Endothelial cell of umbilical vein (primary cell): ENCODE measurements around the gene FHIT. TPM values are rescaled to one million over a fixed set of nuclear protein-coding genes. Genes with fewer than 3 reads are reported as not detected.

ENCODE experiments used
- BruUV-seq: library from RNA; stranded (reverse); fragments of 400-500 nt; replicated peaks from 2 replicates; lab custom pipeline; 2021; lab: Mats Ljungman, UMichigan
- CTCF ChIA-PET: fragments of 300-600, 350-600 bp; sonication (Branson Sonifier 250); formaldehyde crosslinking; loops from one replicate; lab custom pipeline; 2021; ENCODE audit warnings: antibody characterized with exemption, inconsistent platforms; lab: Charles Lee
- POLR2A ChIA-PET: fragments of 300-600, 350-600 bp; sonication (Branson Sonifier 250); formaldehyde crosslinking; loops from one replicate; lab custom pipeline; 2021; ENCODE audit warnings: antibody characterized with exemption, inconsistent platforms; lab: Charles Lee
- DNase-seq: peaks from one replicate; pipeline ENCODE4 v3.0.0-alpha.2; 2011; ENCODE audit warnings: low read depth, low spot score
- FAIRE-seq: peaks from 2 replicates; lab custom pipeline; 2011; peaks lifted over from hg19 to GRCh38; lab: Jason Lieb, UNC
- H2AFZ ChIP-seq: 2 replicates; pipeline ENCODE4 v1.6.0; 2012; ENCODE audit warnings: low read depth, low read length, control low read depth, inconsistent platforms
- H3K27ac ChIP-seq: 2 replicates; pipeline ENCODE4 v1.5.1; 2011; ENCODE audit warnings: low read depth, mild to moderate bottlenecking, control low read depth, low read length, moderate library complexity; ENCODE audit not compliant: insufficient read depth
- H3K27me3 ChIP-seq, 2 experiments: 2 replicates each; pipeline versions ENCODE4 v1.6.0 to v1.6.1; 2011; ENCODE audit warnings: low read length in 2 of 2, mixed read lengths in 1 of 2; ENCODE audit not compliant: control insufficient read depth in 2 of 2, insufficient read depth in 2 of 2
- H3K36me3 ChIP-seq, 2 experiments: 2 replicates in 1 of 2; 3 replicates in 1 of 2; pipeline ENCODE4 v1.5.1; 2011; ENCODE audit warnings: low read length in 2 of 2, mild to moderate bottlenecking in 1 of 2, moderate library complexity in 1 of 2; ENCODE audit not compliant: control insufficient read depth in 2 of 2, insufficient read depth in 2 of 2; ENCODE audit errors: extremely low read depth in 1 of 2
- H3K4me1 ChIP-seq: 3 replicates; pipeline ENCODE4 v1.5.1; 2011; ENCODE audit warnings: mild to moderate bottlenecking, low read length; ENCODE audit not compliant: control insufficient read depth, insufficient read depth; ENCODE audit errors: extremely low read depth
- H3K4me2 ChIP-seq: 2 replicates; pipeline ENCODE4 v1.6.1; 2011; ENCODE audit warnings: low read length, control low read depth, mixed read lengths; ENCODE audit not compliant: insufficient read depth
- H3K4me3 ChIP-seq, 3 experiments: fragments of 200-600 bp in 1 of 3; sonication (generic), shearing (Covaris generic) in 1 of 3; replicated peaks in 1 of 3; 2 replicates each; pipeline ENCODE4 v1.5.1; 2011 to 2016; ENCODE audit warnings: control low read depth in 3 of 3, low read length in 3 of 3, mild to moderate bottlenecking in 2 of 3, inconsistent platforms in 1 of 3, low read depth in 1 of 3, moderate library complexity in 1 of 3; ENCODE audit not compliant: insufficient read depth in 1 of 3
- H3K79me2 ChIP-seq: 2 replicates; pipeline ENCODE4 v1.6.0; 2012; ENCODE audit warnings: low read length, inconsistent platforms; ENCODE audit not compliant: control insufficient read depth, insufficient read depth
- H3K9ac ChIP-seq: replicated peaks from 2 replicates; pipeline ENCODE3; 2011; ENCODE audit warnings: low read length, control low read depth; ENCODE audit not compliant: insufficient read depth; ENCODE audit errors: extremely low read depth
- H3K9me1 ChIP-seq: replicated peaks from 3 replicates; pipeline ENCODE4 v1.6.0; 2011; ENCODE audit warnings: mild to moderate bottlenecking, low read length; ENCODE audit not compliant: control insufficient read depth, insufficient read depth; ENCODE audit errors: extremely low read depth
- H3K9me3 ChIP-seq: replicated peaks from 2 replicates; pipeline ENCODE4 v1.5.1; 2012; ENCODE audit warnings: low read length, inconsistent platforms; ENCODE audit not compliant: control insufficient read depth, insufficient read depth
- H4K20me1 ChIP-seq: replicated peaks from 2 replicates; pipeline ENCODE3; 2011; ENCODE audit warnings: mild to moderate bottlenecking, low read length; ENCODE audit not compliant: control insufficient read depth, insufficient read depth; ENCODE audit errors: extremely low read depth
- EZH2 ChIP-seq: IDR thresholded peaks from 2 replicates; pipeline ENCODE4 v1.6.1; 2012; ENCODE audit warnings: borderline replicate concordance, low read depth, mild to moderate bottlenecking, moderate library complexity, low read length, inconsistent platforms; ENCODE audit not compliant: severe bottlenecking
- FOS ChIP-seq: IDR thresholded peaks from 2 replicates; pipeline ENCODE4 v1.6.1; 2011; ENCODE audit warnings: mild to moderate bottlenecking, low read length, moderate library complexity, borderline replicate concordance; ENCODE audit not compliant: insufficient read depth
- GATA2 ChIP-seq: IDR thresholded peaks from 2 replicates; pipeline ENCODE4 v1.7.0; 2011; ENCODE audit warnings: low read depth, mild to moderate bottlenecking, moderate library complexity, mixed read lengths, low read length; ENCODE audit not compliant: insufficient read length, insufficient read depth
- JUN ChIP-seq: IDR thresholded peaks from 2 replicates; pipeline ENCODE4 v1.6.1; 2011; ENCODE audit warnings: borderline replicate concordance, low read depth; ENCODE audit not compliant: insufficient read length, insufficient read depth
- MYC ChIP-seq: IDR thresholded peaks from one replicate; pipeline ENCODE4 v1.6.1; 2011; ENCODE audit warnings: mild to moderate bottlenecking, low read depth, low read length
- POLR2A ChIP-seq: IDR thresholded peaks from 2 replicates; pipeline ENCODE4 v1.6.1; 2012; ENCODE audit warnings: low read depth, mild to moderate bottlenecking, control low read depth, low read length
- POLR2AphosphoS5 ChIP-seq: IDR thresholded peaks from 2 replicates; pipeline ENCODE4 v1.6.1; 2012; ENCODE audit warnings: low read depth, mild to moderate bottlenecking, control low read depth, low read length, moderate library complexity; ENCODE audit not compliant: insufficient read depth
- dilution Hi-C: fragments of 300-500 bp; cut with MboI; formaldehyde crosslinking; loops from one replicate; pipeline ENCODE4 v1.15.0; 2019; ENCODE audit warnings: low sequenced_read_pairs; ENCODE audit not compliant: extremely low pct_ligation_motif_present
- intact Hi-C: fragments of 100-400 bp; cut with micrococcal nuclease; formaldehyde crosslinking; loops from one replicate; pipeline ENCODE4 v1.10.0; 2022
- polyA plus RNA-seq, 4 experiments: library from polyadenylated mRNA; depleted of rRNA in 3 of 4; stranded (reverse) in 3 of 4; unstranded in 1 of 4; fragments of >200 nt; gene quantifications; 2 replicates each; pipeline versions ENCODE4 v1.2.1 to v1.2.3, GENCODE V29; 2011 to 2012; ENCODE audit warnings: missing spikeins in 1 of 4
- total RNA-seq: library from RNA; stranded (reverse); gene quantifications from 2 replicates; pipeline ENCODE4 v1.2.3, GENCODE V29; 2021
- TF ChIP-seq, protein P1 (sequence below): IDR thresholded peaks from 2 replicates; pipeline ENCODE4 v1.6.1; 2011; ENCODE audit not compliant: insufficient read depth, insufficient read length
- TF ChIP-seq, protein P2 (sequence below), 2 donors: IDR thresholded peaks; 1 replicate in 1 of 2; 2 replicates in 1 of 2; pipeline ENCODE4 v1.5.1; 2011; ENCODE audit warnings: low read length in 2 of 2, mild to moderate bottlenecking in 2 of 2, moderate library complexity in 2 of 2, control low read depth in 1 of 2, inconsistent platforms in 1 of 2, low read depth in 1 of 2; ENCODE audit not compliant: insufficient read depth in 1 of 2; ENCODE audit errors: extremely low read depth in 1 of 2

FHIT gene
- total and polyA plus RNA-seq, 2 donors (not counting 3 experiments of a cell fraction or from before 2014, with no cell fraction given): 0.47 to 2.2 TPM

DNA sequence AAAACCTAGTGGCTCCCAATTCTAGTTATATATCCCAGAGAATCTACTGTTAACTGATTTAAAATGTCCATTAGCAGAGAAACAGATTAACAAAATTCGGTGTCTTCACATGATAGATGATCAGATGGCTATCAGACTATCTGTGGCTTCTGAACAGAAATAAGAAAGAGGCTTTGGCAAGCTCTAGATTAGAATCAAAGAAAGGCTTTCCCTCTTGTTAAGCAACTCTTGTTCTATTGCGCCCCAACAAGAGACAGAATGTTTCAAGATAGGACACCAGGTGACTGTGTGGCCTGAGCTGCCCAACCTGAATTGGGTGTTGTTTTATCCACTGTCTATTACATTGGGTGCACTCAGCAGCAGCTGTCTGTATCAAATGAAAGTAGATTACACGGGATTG lies 483.7 kb downstream of the FHIT start:
- no peaks in the 10 kb centered on the region for H3K4me1 ChIP-seq
- POLR2A ChIA-PET: no interaction called here

DNA sequence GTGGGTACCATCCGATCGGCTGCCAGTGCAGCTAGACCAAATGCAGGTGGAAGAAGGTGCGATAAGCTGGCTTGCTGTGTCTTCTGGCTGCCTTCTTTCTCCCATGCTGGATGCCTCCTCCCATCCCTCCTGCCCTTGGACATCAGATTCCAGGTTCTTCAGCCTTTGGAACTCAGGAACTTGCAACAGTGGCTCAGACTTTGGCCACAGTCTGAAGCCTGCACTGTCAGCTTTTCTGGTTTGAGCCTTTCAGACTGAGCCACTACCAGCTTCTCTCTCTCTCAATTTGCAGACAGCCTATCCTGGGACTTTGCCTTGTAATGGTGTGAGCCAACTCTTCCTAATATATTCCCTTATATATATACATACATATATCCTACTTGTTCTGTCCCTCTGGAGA lies 485.5 kb downstream of the FHIT start:
- BruUV-seq: no TSS peak
- Histone ChIP-seq H3K4me3 (no peak overlapping the region), H2AFZ (no peak overlapping the region), H3K79me2 (no peaks in the 10 kb centered on the region), H3K9me3 (no peaks in the 10 kb centered on the region), H3K9me1 (no peaks in the 10 kb centered on the region), H3K9ac (no peak overlapping the region), H3K27me3 (no peaks in the 10 kb centered on the region), H3K36me3 (no peaks in the 10 kb centered on the region), H4K20me1 (no peaks in the 10 kb centered on the region), H3K4me1 (no peaks in the 10 kb centered on the region), H3K4me2 (no peak overlapping the region), H3K27ac (no peak overlapping the region)
- dilution Hi-C loops (no loop called here), intact Hi-C loops (no loop called here)
- CTCF ChIA-PET: no interaction called here
- FAIRE-seq (no peak), DNase-seq (no peak)
- TF ChIP-seq, protein P1, sequence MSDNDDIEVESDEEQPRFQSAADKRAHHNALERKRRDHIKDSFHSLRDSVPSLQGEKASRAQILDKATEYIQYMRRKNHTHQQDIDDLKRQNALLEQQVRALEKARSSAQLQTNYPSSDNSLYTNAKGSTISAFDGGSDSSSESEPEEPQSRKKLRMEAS: no peak
- TF ChIP-seq JUN (no peak), GATA2 (no peak), POLR2AphosphoS5 (no peak), FOS (no peak), EZH2 (no peak), POLR2A (no peak), MYC (no peak)
- TF ChIP-seq, protein P2, sequence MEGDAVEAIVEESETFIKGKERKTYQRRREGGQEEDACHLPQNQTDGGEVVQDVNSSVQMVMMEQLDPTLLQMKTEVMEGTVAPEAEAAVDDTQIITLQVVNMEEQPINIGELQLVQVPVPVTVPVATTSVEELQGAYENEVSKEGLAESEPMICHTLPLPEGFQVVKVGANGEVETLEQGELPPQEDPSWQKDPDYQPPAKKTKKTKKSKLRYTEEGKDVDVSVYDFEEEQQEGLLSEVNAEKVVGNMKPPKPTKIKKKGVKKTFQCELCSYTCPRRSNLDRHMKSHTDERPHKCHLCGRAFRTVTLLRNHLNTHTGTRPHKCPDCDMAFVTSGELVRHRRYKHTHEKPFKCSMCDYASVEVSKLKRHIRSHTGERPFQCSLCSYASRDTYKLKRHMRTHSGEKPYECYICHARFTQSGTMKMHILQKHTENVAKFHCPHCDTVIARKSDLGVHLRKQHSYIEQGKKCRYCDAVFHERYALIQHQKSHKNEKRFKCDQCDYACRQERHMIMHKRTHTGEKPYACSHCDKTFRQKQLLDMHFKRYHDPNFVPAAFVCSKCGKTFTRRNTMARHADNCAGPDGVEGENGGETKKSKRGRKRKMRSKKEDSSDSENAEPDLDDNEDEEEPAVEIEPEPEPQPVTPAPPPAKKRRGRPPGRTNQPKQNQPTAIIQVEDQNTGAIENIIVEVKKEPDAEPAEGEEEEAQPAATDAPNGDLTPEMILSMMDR (IDR thresholded peaks at IDR 0.05; ENCODE audit: extremely low read depth in 1 of 2, insufficient read depth in 1 of 2, low read depth in 1 of 2, low read length in 2 of 2): no peak
- POLR2A ChIA-PET: no interaction called here

More for the DNA sequence above, 483.7 kb downstream of the FHIT start:
- CTCF ChIA-PET: no interaction called here
- dilution Hi-C loops: no loop called here
- H3K9ac ChIP-seq: no peak overlapping the region
- H3K27ac ChIP-seq: no peak overlapping the region
- no peaks in the 10 kb centered on the region for H4K20me1 ChIP-seq
- H2AFZ ChIP-seq: no peak overlapping the region
- no peak overlapping the region for H3K4me2 ChIP-seq
- no peaks in the 10 kb centered on the region for H3K36me3 ChIP-seq
- FAIRE-seq: no peak
- no TSS peak for BruUV-seq
- no peaks in the 10 kb centered on the region for H3K9me1 ChIP-seq
- H3K27me3 ChIP-seq: no peaks in the 10 kb centered on the region
- DNase-seq: no peak
- TF ChIP-seq GATA2: no peak
- no peak for TF ChIP-seq FOS
- TF ChIP-seq MYC: no peak
- TF ChIP-seq POLR2AphosphoS5: no peak
- H3K9me3 ChIP-seq: no peaks in the 10 kb centered on the region
- intact Hi-C loops: no loop called here
- no peaks in the 10 kb centered on the region for H3K79me2 ChIP-seq
- H3K4me3 ChIP-seq: no peak overlapping the region
